Measurements from ENCODE around the gene LGR6. TPM values are rescaled to one million over a fixed set of nuclear protein-coding genes. Genes with fewer than 3 reads are reported as not detected.

LGR6 gene
- polyA plus RNA-seq, 3 donors = not detected

DNA sequence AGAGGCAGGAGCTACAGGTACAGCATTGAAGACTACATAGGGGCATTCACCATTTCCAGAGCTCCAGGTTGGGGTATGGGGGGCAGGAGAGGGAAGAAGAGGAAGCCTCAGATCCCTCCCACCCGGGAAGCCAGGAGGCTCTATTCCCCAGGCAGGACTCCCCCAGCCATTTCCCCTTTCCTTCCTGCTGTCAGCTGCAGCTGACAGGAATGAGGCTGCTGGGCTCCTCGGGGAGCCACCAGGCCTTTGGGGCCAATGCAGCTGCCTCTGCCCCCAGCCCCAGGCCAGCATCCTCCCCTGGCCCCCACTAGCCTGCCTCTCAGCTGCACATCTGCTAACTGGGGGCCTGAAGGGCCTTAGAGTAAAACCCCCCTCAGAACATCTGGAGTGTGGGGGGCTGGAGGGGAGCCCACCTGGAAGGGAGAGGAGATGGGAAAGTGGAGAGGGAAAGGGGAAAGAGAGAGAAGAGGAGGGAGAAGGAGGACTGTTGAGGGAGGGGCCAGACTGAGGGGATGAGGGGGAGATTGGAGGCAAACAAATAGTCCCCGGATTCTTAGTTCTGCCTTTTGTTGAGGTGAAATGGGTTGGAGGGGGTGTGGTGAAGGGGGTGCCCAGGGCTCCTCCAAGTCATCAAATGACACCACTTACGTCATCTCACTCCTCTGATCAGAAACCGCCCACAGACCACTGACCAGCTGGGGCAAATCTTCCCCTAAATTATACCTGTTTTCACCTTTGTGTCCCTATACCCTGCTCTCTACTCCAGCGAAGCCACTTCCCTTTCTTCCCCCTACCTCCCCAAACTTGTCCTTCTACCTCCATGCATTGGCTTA lies 58.0 kb downstream of the LGR6 start:
- no peak for DNase-seq
- Mint-ChIP-seq H3K4me3 (no peak overlapping the region), H3K9me3 (no peaks in the 10 kb centered on the region), H3K27ac (no peak overlapping the region), H3K4me1 (peaks cover 10% of the 10 kb centered on the region), H3K36me3 (no peaks in the 10 kb centered on the region), H3K27me3 (ENCODE audit: low read depth in 3 of 3) (peaks cover 7 to 24% (median 16%) of the 10 kb centered on the region in 3 donors)
- no peaks in the 10 kb centered on the region for H3K27me3 ChIP-seq (ENCODE audit: control insufficient read depth in 2 of 2, insufficient read depth in 2 of 2, low read length in 2 of 2)
- no peaks in the 10 kb centered on the region for H3K79me2 ChIP-seq (ENCODE audit: insufficient read depth, low read length)
- H4K20me1 ChIP-seq (ENCODE audit: insufficient read depth, low read length) = no peaks in the 10 kb centered on the region
- TF ChIP-seq, protein P1, sequence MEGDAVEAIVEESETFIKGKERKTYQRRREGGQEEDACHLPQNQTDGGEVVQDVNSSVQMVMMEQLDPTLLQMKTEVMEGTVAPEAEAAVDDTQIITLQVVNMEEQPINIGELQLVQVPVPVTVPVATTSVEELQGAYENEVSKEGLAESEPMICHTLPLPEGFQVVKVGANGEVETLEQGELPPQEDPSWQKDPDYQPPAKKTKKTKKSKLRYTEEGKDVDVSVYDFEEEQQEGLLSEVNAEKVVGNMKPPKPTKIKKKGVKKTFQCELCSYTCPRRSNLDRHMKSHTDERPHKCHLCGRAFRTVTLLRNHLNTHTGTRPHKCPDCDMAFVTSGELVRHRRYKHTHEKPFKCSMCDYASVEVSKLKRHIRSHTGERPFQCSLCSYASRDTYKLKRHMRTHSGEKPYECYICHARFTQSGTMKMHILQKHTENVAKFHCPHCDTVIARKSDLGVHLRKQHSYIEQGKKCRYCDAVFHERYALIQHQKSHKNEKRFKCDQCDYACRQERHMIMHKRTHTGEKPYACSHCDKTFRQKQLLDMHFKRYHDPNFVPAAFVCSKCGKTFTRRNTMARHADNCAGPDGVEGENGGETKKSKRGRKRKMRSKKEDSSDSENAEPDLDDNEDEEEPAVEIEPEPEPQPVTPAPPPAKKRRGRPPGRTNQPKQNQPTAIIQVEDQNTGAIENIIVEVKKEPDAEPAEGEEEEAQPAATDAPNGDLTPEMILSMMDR (IDR thresholded peaks at IDR 0.05) = no peak
- H3K36me3 ChIP-seq (replicated peaks in 1 of 2; ENCODE audit: control insufficient read depth in 1 of 2, insufficient read depth in 2 of 2, low read length in 2 of 2) = no peaks in the 10 kb centered on the region
- 30% methylated on average over 4 of the region's 6 CpGs for WGBS (ENCODE audit: insufficient coverage)
- no peak overlapping the region for H2AFZ ChIP-seq (ENCODE audit: insufficient read depth, low read depth, low read length, poor library complexity, severe bottlenecking)
- intact Hi-C loops (cut with micrococcal nuclease) = no loop called here
- H3K4me2 ChIP-seq (replicated peaks; ENCODE audit: extremely low read depth, low read length, poor library complexity, severe bottlenecking) = no peak overlapping the region
- H3K4me1 ChIP-seq (ENCODE audit: control insufficient read depth in 1 of 2, insufficient read depth in 2 of 2, low read length in 2 of 2) = no peaks in the 10 kb centered on the region
- H3K27ac ChIP-seq (ENCODE audit: low read depth in 1 of 2, low read length in 2 of 2) = no peak overlapping the region
- no peak overlapping the region for H3K9ac ChIP-seq (ENCODE audit: insufficient read depth, low read length, poor library complexity, severe bottlenecking)
- H3K4me3 ChIP-seq (replicated peaks in 1 of 3; ENCODE audit: low read depth in 2 of 3, low read length in 3 of 3) = no peak overlapping the region
- no peaks in the 10 kb centered on the region for H3K9me3 ChIP-seq (replicated peaks in 1 of 2; ENCODE audit: control insufficient read depth in 1 of 2, insufficient read depth in 1 of 2, low read length in 2 of 2)

DNA sequence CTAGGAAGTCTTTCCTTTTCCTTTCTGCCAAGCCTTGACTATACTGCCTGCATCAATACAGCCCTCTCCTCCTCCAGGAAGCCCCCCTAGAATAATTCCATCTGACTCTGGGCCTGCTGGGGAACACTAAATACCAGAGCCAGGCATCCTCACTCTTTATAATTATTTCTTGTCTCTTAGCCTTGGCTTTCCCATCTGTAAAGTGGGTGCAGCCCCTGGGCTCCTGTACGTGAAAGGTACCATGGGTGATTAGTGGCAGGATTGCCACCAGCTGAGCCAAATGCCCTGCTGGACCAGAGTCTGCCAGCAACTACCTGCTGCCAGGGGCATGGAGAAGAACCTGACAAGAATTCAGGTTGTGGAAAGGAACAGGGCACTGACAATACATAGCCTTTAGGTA lies 58.7 kb downstream of the LGR6 start:
- 100% methylated on average over 1 of the region's 1 CpG for WGBS (ENCODE audit: insufficient coverage)
- no peak overlapping the region for H3K4me2 ChIP-seq (replicated peaks; ENCODE audit: extremely low read depth, low read length, poor library complexity, severe bottlenecking)
- no peaks in the 10 kb centered on the region for H3K79me2 ChIP-seq (ENCODE audit: insufficient read depth, low read length)
- H4K20me1 ChIP-seq (ENCODE audit: insufficient read depth, low read length) = no peaks in the 10 kb centered on the region
- TF ChIP-seq, protein P1 (IDR thresholded peaks at IDR 0.05) = no peak
- H3K36me3 ChIP-seq (replicated peaks in 1 of 2; ENCODE audit: control insufficient read depth in 1 of 2, insufficient read depth in 2 of 2, low read length in 2 of 2) = no peaks in the 10 kb centered on the region
- no peak overlapping the region for H3K4me3 ChIP-seq (replicated peaks in 1 of 3; ENCODE audit: low read depth in 2 of 3, low read length in 3 of 3)
- no peak for DNase-seq
- no peaks in the 10 kb centered on the region for H3K4me1 ChIP-seq (ENCODE audit: control insufficient read depth in 1 of 2, insufficient read depth in 2 of 2, low read length in 2 of 2)
- H3K27ac ChIP-seq (ENCODE audit: low read depth in 1 of 2, low read length in 2 of 2) = no peak overlapping the region
- Mint-ChIP-seq H3K9me3 (no peaks in the 10 kb centered on the region), H3K27me3 (ENCODE audit: low read depth in 3 of 3) (peaks cover 4 to 24% (median 16%) of the 10 kb centered on the region in 3 donors), H3K4me1 (peaks cover 10% of the 10 kb centered on the region), H3K27ac (no peak overlapping the region), H3K36me3 (no peaks in the 10 kb centered on the region), H3K4me3 (no peak overlapping the region)
- no peak overlapping the region for H3K9ac ChIP-seq (ENCODE audit: insufficient read depth, low read length, poor library complexity, severe bottlenecking)
- H3K9me3 ChIP-seq (replicated peaks in 1 of 2; ENCODE audit: control insufficient read depth in 1 of 2, insufficient read depth in 1 of 2, low read length in 2 of 2) = no peaks in the 10 kb centered on the region
- H2AFZ ChIP-seq (ENCODE audit: insufficient read depth, low read depth, low read length, poor library complexity, severe bottlenecking) = no peak overlapping the region
- intact Hi-C loops (cut with micrococcal nuclease) = no loop called here
- H3K27me3 ChIP-seq (ENCODE audit: control insufficient read depth in 2 of 2, insufficient read depth in 2 of 2, low read length in 2 of 2) = no peaks in the 10 kb centered on the region
